Measurements from ENCODE around the gene COX10.

COX10 gene

GRCh38 chr17:14200354-14200753 is 131.1 kb downstream of the COX10 start:
- no peaks in the 10 kb centered on the region for H3K4me1 ChIP-seq (ENCODE audit: control insufficient read depth in 1 of 2, insufficient read depth in 2 of 2, low read length in 2 of 2)
- no peak overlapping the region for H3K4me3 ChIP-seq (ENCODE audit: low read depth in 1 of 2, low read length in 2 of 2)

DNA sequence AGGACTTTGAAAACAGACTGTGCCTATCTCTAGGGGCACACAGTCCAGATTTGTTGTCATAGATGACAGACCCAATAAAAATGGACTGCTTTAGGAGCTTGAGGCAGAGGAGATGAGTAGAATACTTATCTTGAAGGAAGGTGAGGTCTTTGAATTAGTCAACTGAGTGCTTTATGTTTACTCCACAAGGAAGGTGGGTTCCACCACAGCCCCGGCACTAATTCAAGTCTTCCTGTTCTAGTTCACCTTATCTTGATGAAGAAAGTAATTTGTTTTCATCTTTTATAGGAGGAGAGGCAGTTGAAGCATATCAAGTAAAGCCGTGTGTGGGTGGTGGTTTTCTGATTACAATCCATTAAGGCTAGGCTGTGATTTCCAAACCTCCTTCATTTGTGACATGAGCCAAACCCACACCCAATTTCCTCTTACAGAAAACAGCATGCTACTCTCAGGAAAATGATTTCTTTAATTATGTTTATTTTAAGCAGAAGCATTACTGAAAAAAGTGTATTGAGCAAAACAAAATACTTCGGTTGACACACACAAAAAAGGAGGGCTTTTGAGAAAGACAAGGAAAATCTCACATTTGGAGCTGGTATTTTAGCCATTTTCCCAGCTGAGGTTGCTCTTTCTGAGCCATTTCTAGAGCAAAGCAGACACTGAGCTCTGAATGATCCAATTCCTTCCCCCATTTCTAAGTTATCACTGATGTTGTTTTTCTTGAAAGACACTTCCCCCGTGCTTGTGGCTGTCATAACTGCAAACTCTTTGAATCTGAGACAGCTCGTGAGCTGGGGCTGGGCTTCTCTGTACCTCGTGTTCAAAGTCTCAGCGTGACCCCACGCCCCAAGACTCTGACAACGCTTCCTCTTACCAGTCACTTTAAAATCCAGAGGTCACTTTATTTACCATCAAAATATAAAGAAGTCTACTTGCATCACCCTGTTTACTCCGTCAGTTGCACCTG is 132.0 kb downstream of the COX10 start:
- H3K36me3 ChIP-seq (ENCODE audit: control insufficient read depth in 1 of 2, insufficient read depth in 2 of 2, low read length in 2 of 2): peaks cover 0 to 7% of the 10 kb centered on the region in 2 donors
- no peaks in the 10 kb centered on the region for H3K9me3 ChIP-seq (ENCODE audit: control insufficient read depth in 1 of 2, low read length in 2 of 2)
- H3K4me1 ChIP-seq (ENCODE audit: control insufficient read depth in 1 of 2, insufficient read depth in 2 of 2, low read length in 2 of 2): no peaks in the 10 kb centered on the region
- H3K4me3 ChIP-seq (ENCODE audit: low read depth in 1 of 2, low read length in 2 of 2): no peak overlapping the region
- no peaks in the 10 kb centered on the region for H3K27me3 ChIP-seq (ENCODE audit: low read depth, low read length)
- H3K27ac ChIP-seq (ENCODE audit: low read length): no peak overlapping the region

More at GRCh38 chr17:14200354-14200753, 131.1 kb downstream of the COX10 start:
- H3K36me3 ChIP-seq (ENCODE audit: control insufficient read depth in 1 of 2, insufficient read depth in 2 of 2, low read length in 2 of 2): no peaks in the 10 kb centered on the region
- no peaks in the 10 kb centered on the region for H3K27me3 ChIP-seq (ENCODE audit: low read depth, low read length)
- no peaks in the 10 kb centered on the region for H3K9me3 ChIP-seq (ENCODE audit: control insufficient read depth in 1 of 2, low read length in 2 of 2)
- H3K27ac ChIP-seq (ENCODE audit: low read length): no peak overlapping the region

DNA sequence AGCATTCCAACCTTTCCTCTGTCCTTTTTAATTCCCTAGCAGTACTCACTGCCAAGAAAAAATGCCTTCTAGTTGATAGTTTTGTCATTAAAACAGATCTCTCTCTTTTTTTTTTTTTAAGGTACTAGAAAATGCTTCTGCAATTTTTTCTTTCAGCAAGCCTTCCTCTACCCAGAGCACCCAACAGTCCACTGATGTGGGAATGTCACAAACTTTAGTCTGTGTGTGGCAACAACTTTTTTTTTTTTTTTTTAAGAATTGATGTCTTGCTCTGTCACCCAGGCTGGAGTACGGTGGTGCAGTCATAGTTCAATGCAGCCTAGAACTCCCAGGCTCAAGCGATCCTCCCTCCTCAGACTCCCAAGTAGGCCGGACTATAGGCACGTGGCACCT is 132.7 kb downstream of the COX10 start:
- Histone ChIP-seq H3K27me3 (ENCODE audit: low read depth, low read length) (no peaks in the 10 kb centered on the region), H3K27ac (ENCODE audit: low read length) (no peak overlapping the region), H3K36me3 (ENCODE audit: control insufficient read depth in 1 of 2, insufficient read depth in 2 of 2, low read length in 2 of 2) (peaks cover 0 to 14% of the 10 kb centered on the region in 2 donors), H3K9me3 (ENCODE audit: control insufficient read depth in 1 of 2, low read length in 2 of 2) (no peaks in the 10 kb centered on the region), H3K4me1 (ENCODE audit: control insufficient read depth in 1 of 2, insufficient read depth in 2 of 2, low read length in 2 of 2) (no peaks in the 10 kb centered on the region), H3K4me3 (ENCODE audit: low read depth in 1 of 2, low read length in 2 of 2) (no peak overlapping the region)

DNA sequence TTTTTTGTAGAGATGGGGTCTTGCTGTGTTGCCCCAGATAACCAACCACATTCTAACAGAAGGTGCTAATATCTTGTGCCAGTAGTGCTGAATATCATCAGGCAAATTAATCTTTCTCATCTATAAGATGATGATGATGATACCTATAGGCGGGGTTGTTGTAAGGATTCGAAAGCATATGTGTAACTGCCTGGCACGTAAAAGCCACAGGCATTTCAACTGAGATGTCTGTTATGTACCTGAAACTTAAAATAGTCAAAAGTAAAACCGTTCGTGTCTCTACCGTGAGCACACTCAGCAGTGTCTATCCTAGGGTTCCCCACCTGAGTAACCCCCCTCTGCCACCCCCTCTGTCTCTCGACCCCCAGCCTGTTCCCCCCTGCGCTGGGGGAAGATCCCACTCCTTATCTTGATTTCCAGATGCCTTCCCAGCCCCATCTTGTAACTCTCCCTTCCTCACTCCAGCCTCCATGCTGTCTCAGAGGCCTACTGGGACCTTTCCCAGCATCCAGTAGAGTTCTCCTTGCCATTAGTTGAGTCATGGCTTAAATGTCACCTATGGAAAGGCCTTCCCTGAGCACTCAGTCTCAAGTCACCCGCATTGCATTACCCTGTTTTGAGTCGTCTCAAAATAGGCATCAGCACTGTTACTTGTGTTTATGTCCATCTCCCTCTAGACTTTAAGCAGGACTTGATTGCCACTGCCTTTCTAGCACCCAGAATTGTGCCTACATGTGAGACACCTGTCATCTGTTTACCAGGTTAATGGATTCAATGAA is 133.3 kb downstream of the COX10 start:
- H3K4me1 ChIP-seq (ENCODE audit: control insufficient read depth in 1 of 2, insufficient read depth in 2 of 2, low read length in 2 of 2): no peaks in the 10 kb centered on the region
- no peaks in the 10 kb centered on the region for H3K27me3 ChIP-seq (ENCODE audit: low read depth, low read length)
- no peaks in the 10 kb centered on the region for H3K9me3 ChIP-seq (ENCODE audit: control insufficient read depth in 1 of 2, low read length in 2 of 2)
- H3K4me3 ChIP-seq (ENCODE audit: low read depth in 1 of 2, low read length in 2 of 2): no peak overlapping the region
- peaks cover 0 to 20% of the 10 kb centered on the region in 2 donors for H3K36me3 ChIP-seq (ENCODE audit: control insufficient read depth in 1 of 2, insufficient read depth in 2 of 2, low read length in 2 of 2)
- H3K27ac ChIP-seq (ENCODE audit: low read length): no peak overlapping the region

DNA sequence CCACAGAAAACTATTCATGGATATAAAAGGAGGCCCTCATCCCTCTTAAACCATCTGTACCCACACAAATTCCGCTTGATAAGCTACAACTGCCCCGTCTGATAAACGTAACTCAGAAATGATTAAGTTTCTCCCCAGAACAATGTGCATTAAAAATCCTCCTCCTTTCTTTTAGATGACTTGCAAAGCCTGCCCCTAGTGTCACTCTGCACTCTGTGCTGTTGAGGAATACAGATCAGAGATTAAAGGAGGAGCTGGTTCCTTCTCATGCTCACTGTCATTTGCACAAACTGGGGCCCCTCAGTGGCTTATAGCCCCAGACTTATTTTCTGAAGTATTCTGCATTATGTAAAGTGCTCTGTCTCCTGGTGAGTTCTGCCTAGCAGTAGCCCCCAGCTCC is 134.1 kb downstream of the COX10 start:
- H3K4me1 ChIP-seq (ENCODE audit: control insufficient read depth in 1 of 2, insufficient read depth in 2 of 2, low read length in 2 of 2): no peaks in the 10 kb centered on the region
- no peaks in the 10 kb centered on the region for H3K9me3 ChIP-seq (ENCODE audit: control insufficient read depth in 1 of 2, low read length in 2 of 2)
- H3K36me3 ChIP-seq (ENCODE audit: control insufficient read depth in 1 of 2, insufficient read depth in 2 of 2, low read length in 2 of 2): peaks cover 0 to 28% of the 10 kb centered on the region in 2 donors
- no peak overlapping the region for H3K27ac ChIP-seq (ENCODE audit: low read length)
- no peaks in the 10 kb centered on the region for H3K27me3 ChIP-seq (ENCODE audit: low read depth, low read length)
- H3K4me3 ChIP-seq (ENCODE audit: low read depth in 1 of 2, low read length in 2 of 2): no peak overlapping the region

GRCh38 chr17:14204084-14204483 is 134.8 kb downstream of the COX10 start:
- Histone ChIP-seq H3K9me3 (ENCODE audit: control insufficient read depth in 1 of 2, low read length in 2 of 2) (no peaks in the 10 kb centered on the region), H3K27ac (ENCODE audit: low read length) (no peak overlapping the region), H3K27me3 (ENCODE audit: low read depth, low read length) (no peaks in the 10 kb centered on the region), H3K4me3 (ENCODE audit: low read depth in 1 of 2, low read length in 2 of 2) (no peak overlapping the region), H3K36me3 (ENCODE audit: control insufficient read depth in 1 of 2, insufficient read depth in 2 of 2, low read length in 2 of 2) (peaks cover 0 to 32% of the 10 kb centered on the region in 2 donors), H3K4me1 (ENCODE audit: control insufficient read depth in 1 of 2, insufficient read depth in 2 of 2, low read length in 2 of 2) (no peaks in the 10 kb centered on the region)

DNA sequence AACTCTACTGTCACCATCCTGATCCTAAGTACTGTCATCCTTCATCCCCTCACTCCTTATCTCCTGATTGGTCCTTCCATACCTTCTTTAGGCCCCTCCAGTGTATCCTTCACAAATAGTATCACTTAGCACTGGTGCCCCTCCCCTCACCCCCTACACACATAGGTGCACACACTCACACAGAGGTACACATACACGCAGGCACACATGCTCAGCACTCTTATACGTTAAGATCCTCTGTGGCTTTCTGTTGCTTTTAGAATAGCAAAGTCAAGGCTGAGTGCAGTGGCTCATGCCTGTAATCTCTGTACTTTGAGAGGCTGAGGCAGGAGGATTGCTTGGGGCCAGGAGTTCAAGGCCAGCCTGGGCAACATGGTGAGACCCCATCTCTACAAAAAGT is 135.2 kb downstream of the COX10 start:
- H3K4me1 ChIP-seq (ENCODE audit: control insufficient read depth in 1 of 2, insufficient read depth in 2 of 2, low read length in 2 of 2): no peaks in the 10 kb centered on the region
- H3K27me3 ChIP-seq (ENCODE audit: low read depth, low read length): no peaks in the 10 kb centered on the region
- no peak overlapping the region for H3K27ac ChIP-seq (ENCODE audit: low read length)
- no peaks in the 10 kb centered on the region for H3K9me3 ChIP-seq (ENCODE audit: control insufficient read depth in 1 of 2, low read length in 2 of 2)
- H3K4me3 ChIP-seq (ENCODE audit: low read depth in 1 of 2, low read length in 2 of 2): no peak overlapping the region
- H3K36me3 ChIP-seq (ENCODE audit: control insufficient read depth in 1 of 2, insufficient read depth in 2 of 2, low read length in 2 of 2): peaks cover 0 to 36% of the 10 kb centered on the region in 2 donors

DNA sequence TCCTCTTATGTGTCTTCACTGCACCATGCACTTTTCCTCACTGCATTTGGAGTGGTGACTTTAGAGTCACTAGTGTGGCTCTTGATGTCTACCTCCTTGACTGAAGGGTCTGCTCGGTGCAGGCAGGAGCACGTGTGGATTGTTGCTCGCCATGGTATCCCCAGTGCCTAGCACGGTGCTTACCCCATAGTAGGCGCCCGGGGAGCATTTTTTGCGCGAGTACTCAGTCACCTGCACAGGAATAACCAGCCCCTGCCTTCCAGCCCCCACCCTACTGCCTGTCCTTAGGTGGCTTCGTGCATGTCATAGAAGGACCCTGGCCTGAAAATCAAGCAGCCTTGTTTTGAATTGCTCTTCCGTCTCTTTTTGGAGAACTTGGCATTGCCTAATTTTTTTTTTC is 136.1 kb downstream of the COX10 start:
- no peaks in the 10 kb centered on the region for H3K4me1 ChIP-seq (ENCODE audit: control insufficient read depth in 1 of 2, insufficient read depth in 2 of 2, low read length in 2 of 2)

DNA sequence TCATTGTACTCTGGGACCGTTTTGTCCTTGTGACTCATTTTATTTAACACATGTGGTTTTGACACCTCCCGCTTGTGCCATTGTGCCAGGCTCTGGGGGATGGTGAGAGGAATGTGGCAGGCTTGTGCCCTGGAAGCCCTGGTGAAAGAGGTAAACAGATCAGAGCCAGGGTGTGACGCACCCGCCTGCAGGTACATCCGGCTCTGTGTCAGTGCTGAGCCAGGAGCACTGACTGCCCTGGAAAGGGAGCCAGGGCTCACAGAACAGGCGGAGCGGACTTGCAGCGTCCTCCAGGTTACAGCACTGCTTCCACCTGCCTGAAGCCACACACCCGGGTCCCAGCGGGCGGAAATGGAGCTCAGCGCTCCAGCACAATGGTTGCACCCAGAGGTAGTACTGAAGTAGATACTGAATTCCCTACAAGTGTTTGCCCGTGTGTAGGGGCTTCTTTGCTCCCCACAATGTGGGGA is 136.7 kb downstream of the COX10 start:
- H3K4me3 ChIP-seq (ENCODE audit: low read depth in 1 of 2, low read length in 2 of 2): no peak overlapping the region
- no peaks in the 10 kb centered on the region for H3K27me3 ChIP-seq (ENCODE audit: low read depth, low read length)
- no peaks in the 10 kb centered on the region for H3K9me3 ChIP-seq (ENCODE audit: control insufficient read depth in 1 of 2, low read length in 2 of 2)
- no peak overlapping the region for H3K27ac ChIP-seq (ENCODE audit: low read length)
- H3K36me3 ChIP-seq (ENCODE audit: control insufficient read depth in 1 of 2, insufficient read depth in 2 of 2, low read length in 2 of 2): peaks cover 0 to 42% of the 10 kb centered on the region in 2 donors
- no peaks in the 10 kb centered on the region for H3K4me1 ChIP-seq (ENCODE audit: control insufficient read depth in 1 of 2, insufficient read depth in 2 of 2, low read length in 2 of 2)

More for the DNA sequence above, 136.1 kb downstream of the COX10 start:
- Histone ChIP-seq H3K4me3 (ENCODE audit: low read depth in 1 of 2, low read length in 2 of 2) (no peak overlapping the region), H3K27me3 (ENCODE audit: low read depth, low read length) (no peaks in the 10 kb centered on the region), H3K9me3 (ENCODE audit: control insufficient read depth in 1 of 2, low read length in 2 of 2) (no peaks in the 10 kb centered on the region), H3K27ac (ENCODE audit: low read length) (no peak overlapping the region), H3K36me3 (ENCODE audit: control insufficient read depth in 1 of 2, insufficient read depth in 2 of 2, low read length in 2 of 2) (peaks cover 0 to 42% of the 10 kb centered on the region in 2 donors)

DNA sequence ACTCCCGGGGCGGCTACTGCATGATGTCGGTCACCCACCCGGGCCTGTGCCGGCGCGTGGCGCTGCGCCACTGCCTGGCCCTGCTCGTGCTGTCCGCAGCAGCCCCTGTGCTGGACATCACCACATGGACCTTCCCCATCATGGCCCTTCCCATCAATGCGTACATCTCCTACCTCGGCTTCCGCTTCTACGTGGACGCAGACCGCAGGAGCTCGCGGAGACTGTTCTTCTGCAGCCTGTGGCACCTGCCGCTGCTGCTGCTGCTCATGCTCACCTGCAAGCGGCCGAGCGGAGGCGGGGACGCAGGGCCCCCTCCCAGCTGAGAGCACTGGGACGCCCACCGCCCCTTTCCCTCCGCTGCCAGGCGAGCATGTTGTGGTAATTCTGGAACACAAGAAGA is 137.6 kb downstream of the COX10 start:
- Histone ChIP-seq H3K4me1 (ENCODE audit: control insufficient read depth in 1 of 2, insufficient read depth in 2 of 2, low read length in 2 of 2) (no peaks in the 10 kb centered on the region), H3K27me3 (ENCODE audit: low read depth, low read length) (no peaks in the 10 kb centered on the region), H3K27ac (ENCODE audit: low read length) (no peak overlapping the region), H3K9me3 (ENCODE audit: control insufficient read depth in 1 of 2, low read length in 2 of 2) (no peaks in the 10 kb centered on the region), H3K4me3 (ENCODE audit: low read depth in 1 of 2, low read length in 2 of 2) (no peak overlapping the region), H3K36me3 (ENCODE audit: control insufficient read depth in 1 of 2, insufficient read depth in 2 of 2, low read length in 2 of 2) (peaks cover 0 to 42% of the 10 kb centered on the region in 2 donors)

GRCh38 chr17:14207791-14208190 is 138.5 kb downstream of the COX10 start:
- Histone ChIP-seq H3K27me3 (ENCODE audit: low read depth, low read length) (no peaks in the 10 kb centered on the region), H3K27ac (ENCODE audit: low read length) (no peak overlapping the region), H3K4me1 (ENCODE audit: control insufficient read depth in 1 of 2, insufficient read depth in 2 of 2, low read length in 2 of 2) (no peaks in the 10 kb centered on the region), H3K36me3 (ENCODE audit: control insufficient read depth in 1 of 2, insufficient read depth in 2 of 2, low read length in 2 of 2) (peaks cover 0 to 42% of the 10 kb centered on the region in 2 donors), H3K4me3 (ENCODE audit: low read depth in 1 of 2, low read length in 2 of 2) (no peak overlapping the region), H3K9me3 (ENCODE audit: control insufficient read depth in 1 of 2, low read length in 2 of 2) (no peaks in the 10 kb centered on the region)
